HepG2 (cell line): ENCODE measurements around the gene CHST11. TPM values are rescaled to one million over a fixed set of nuclear protein-coding genes. Genes with fewer than 3 reads are reported as not detected.

Experiments
- ATAC-seq: fragments of 200-7000 bp; cut with Tn5 transposase; 3 replicates; pipeline ENCODE4 v1.9.1; 2020; ENCODE audit warnings: mild to moderate bottlenecking, moderate library complexity
- BruUV-seq: library from RNA; stranded (reverse); fragments of 400-500 nt; replicated peaks from 2 replicates; lab custom pipeline; 2021; lab: Mats Ljungman, UMichigan
- CTCF ChIA-PET: fragments of 300-600 bp; formaldehyde crosslinking; extraction: SDS; loops from one replicate; lab custom pipeline; 2021; ENCODE audit warnings: low total read pairs, inconsistent platforms, low intra/inter-chr PET ratio; lab: Yijun Ruan, JAX
- POLR2A ChIA-PET: fragments of 350-600 bp; sonication (Branson Sonifier 250); formaldehyde crosslinking; loops from one replicate; lab custom pipeline; 2020; ENCODE audit warnings: antibody characterized with exemption, inconsistent platforms; lab: Yijun Ruan, JAX
- DNase-seq: peaks from one replicate; pipeline ENCODE4 v3.0.0-alpha.2; 2015; ENCODE audit warnings: low spot score
- FAIRE-seq: peaks from 3 replicates; lab custom pipeline; 2011; peaks lifted over from hg19 to GRCh38; lab: Jason Lieb, UNC
- H2AFZ ChIP-seq: one replicate; pipeline ENCODE4 v1.6.1; 2011; ENCODE audit warnings: low read length, inconsistent platforms
- H3K27ac ChIP-seq: fragments of 300-600 bp; 3 replicates; pipeline ENCODE4 v1.8.0; 2011; ENCODE audit warnings: mixed run types, mild to moderate bottlenecking, mixed read lengths, low read length, inconsistent platforms; ENCODE audit not compliant: insufficient read depth; ENCODE audit errors: extremely low read length
- H3K27me3 ChIP-seq, 2 experiments: fragments of 200-600 bp in 1 of 2; 2 replicates in 1 of 2; 3 replicates in 1 of 2; pipeline versions ENCODE4 v1.6.0 to v1.8.0; 2011; ENCODE audit warnings: low read length in 2 of 2, mild to moderate bottlenecking in 2 of 2, moderate library complexity in 2 of 2, inconsistent platforms in 1 of 2; ENCODE audit not compliant: insufficient read depth in 2 of 2, control insufficient read depth in 1 of 2
- H3K36me3 ChIP-seq, 2 experiments: fragments of 200-600 bp in 1 of 2; replicated peaks in 1 of 2; 2 replicates in 1 of 2; 3 replicates in 1 of 2; pipeline versions ENCODE4 v1.5.1 to v1.8.0; 2011; ENCODE audit warnings: low read length in 2 of 2, inconsistent platforms in 1 of 2; ENCODE audit not compliant: insufficient read depth in 2 of 2, control insufficient read depth in 1 of 2
- H3K4me1 ChIP-seq: 2 replicates; pipeline ENCODE4 v1.5.1; 2012; ENCODE audit warnings: low read length, inconsistent platforms; ENCODE audit not compliant: insufficient read depth
- H3K4me2 ChIP-seq: 2 replicates; pipeline ENCODE4 v1.6.0; 2011; ENCODE audit warnings: low read depth, low read length, inconsistent platforms
- H3K4me3 ChIP-seq, 3 experiments: fragments of 200-600 bp in 1 of 3; sonication (generic), shearing (Covaris generic) in 1 of 3; replicated peaks in 1 of 3; 2 replicates each; pipeline ENCODE4 v1.5.1; 2011 to 2016; ENCODE audit warnings: low read length in 3 of 3, inconsistent platforms in 2 of 3, low read depth in 2 of 3, mild to moderate bottlenecking in 2 of 3, control low read depth in 1 of 3, mixed read lengths in 1 of 3; ENCODE audit not compliant: insufficient read depth in 1 of 3
- H3K79me2 ChIP-seq: one replicate; pipeline ENCODE4 v1.6.1; 2011; ENCODE audit warnings: low read length, inconsistent platforms; ENCODE audit not compliant: insufficient read depth
- H3K9ac ChIP-seq: 2 replicates; pipeline ENCODE4 v1.6.0; 2011; ENCODE audit warnings: mild to moderate bottlenecking, low read depth, low read length, inconsistent platforms; ENCODE audit not compliant: insufficient read depth
- H3K9me3 ChIP-seq: 2 replicates; pipeline ENCODE4 v1.5.1; 2012; ENCODE audit warnings: mild to moderate bottlenecking, low read length
- H4K20me1 ChIP-seq: 2 replicates; pipeline ENCODE4 v1.6.0; 2011; ENCODE audit warnings: inconsistent platforms, mild to moderate bottlenecking, low read length, moderate library complexity; ENCODE audit not compliant: insufficient read depth
- POGK ChIP-seq: sonication (generic); formaldehyde crosslinking; conservative IDR thresholded peaks from 2 replicates; pipeline ENCODE4 v1.8.0; 2022; ENCODE audit warnings: mild to moderate bottlenecking, moderate library complexity, missing genetic modification reagents
- TOE1 ChIP-seq: sonication (generic); formaldehyde crosslinking; IDR thresholded peaks from 2 replicates; pipeline ENCODE4 v1.4.0; 2020; ENCODE audit warnings: mild to moderate bottlenecking, missing genetic modification reagents
- TSC22D2 ChIP-seq: sonication (generic); formaldehyde crosslinking; IDR thresholded peaks from 2 replicates; pipeline ENCODE4 v1.5.1; 2020; ENCODE audit warnings: missing genetic modification reagents, mild to moderate bottlenecking, borderline replicate concordance
- ZNF329 ChIP-seq: sonication (generic); formaldehyde crosslinking; IDR thresholded peaks from 2 replicates; pipeline ENCODE4 v1.9.0; 2021; ENCODE audit warnings: low read depth, mild to moderate bottlenecking, missing genetic modification reagents
- ZNF550 ChIP-seq: sonication (generic); formaldehyde crosslinking; IDR thresholded peaks from 2 replicates; pipeline ENCODE4 v1.4.0; 2020; ENCODE audit warnings: mild to moderate bottlenecking, missing genetic modification reagents, borderline replicate concordance
- ZNF850 ChIP-seq: sonication (generic); formaldehyde crosslinking; conservative IDR thresholded peaks from 2 replicates; pipeline ENCODE4 v1.9.0; 2021; ENCODE audit warnings: mild to moderate bottlenecking, missing genetic modification reagents
- ZZZ3 ChIP-seq: sonication (generic); formaldehyde crosslinking; IDR thresholded peaks from 2 replicates; pipeline ENCODE4 v1.4.0; 2020; ENCODE audit warnings: missing genetic modification reagents, mild to moderate bottlenecking, borderline replicate concordance
- WGBS: methylation state at CpG from one replicate; pipeline ENCODE4 v1.1.6; 2017; ENCODE audit warnings: low lambda C conversion rate; 5-methylcytosine and 5-hydroxymethylcytosine counted together
- in situ Hi-C: cut with HindIII; loops from 2 replicates; pipeline ENCODE4 v1.10.0; 2017; ENCODE audit warnings: low pct_unique_long_range_greater_than_20kb; ENCODE audit not compliant: extremely low pct_ligation_motif_present
- intact Hi-C: fragments of 100-400 bp; cut with micrococcal nuclease; formaldehyde crosslinking; loops from one replicate; pipeline ENCODE4 v1.10.0; 2022; ENCODE audit not compliant: unreplicated experiment
- polyA plus RNA-seq, 8 experiments: library from polyadenylated mRNA; depleted of rRNA in 3 of 8; stranded (reverse) in 7 of 8; unstranded in 1 of 8; fragments of >200 nt; fragmentation: Illumina TruSeq in 4 of 8; extraction: Trizol in 4 of 8; gene quantifications; 2 replicates each; pipeline versions ENCODE4 v1.2.1 to v1.2.3, GENCODE V29; 2011 to 2016; ENCODE audit warnings: low read depth in 4 of 8, missing spikeins in 1 of 8, mixed read lengths in 1 of 8; ENCODE audit not compliant: insufficient read depth in 1 of 8
- total RNA-seq, 5 experiments: library from RNA; depleted of rRNA; stranded (reverse); fragments of >200 nt; fragmentation: Illumina TruSeq; extraction: Trizol; gene quantifications; 2 replicates each; pipeline ENCODE4 v1.2.3, GENCODE V29; 2016; ENCODE audit warnings: low read depth in 1 of 5
- TF ChIP-seq, protein P1 (sequence below): sonication (generic); formaldehyde crosslinking; IDR thresholded peaks from 2 replicates; pipeline ENCODE4 v1.8.0; 2022; ENCODE audit warnings: mild to moderate bottlenecking, missing genetic modification reagents, borderline replicate concordance

CHST11 gene
- total and polyA plus RNA-seq, 2 of the 13 experiments (the other 11 are each of a cell fraction or from before 2014, with no cell fraction given) = 0.15 TPM; not detected in 1

GRCh38 chr12:104410326-104410725 lies 46.4 kb upstream of the CHST11 start:
- ChIA-PET CTCF (no interaction called here), POLR2A (no interaction called here)
- TF ChIP-seq ZNF850 (CRISPR knock-in tag) (no peak), ZNF329 (0 out of 2 replicates have a peak, but pooled peaks have one; percentile 70)
- no peak overlapping the region for H3K4me2 ChIP-seq
- H3K9ac ChIP-seq = no peak overlapping the region
- H3K36me3 ChIP-seq = no peaks in the 10 kb centered on the region
- H4K20me1 ChIP-seq = no peaks in the 10 kb centered on the region
- H3K4me1 ChIP-seq = peaks cover 5% of the 10 kb centered on the region; the same call in 1 of the 2 replicates
- in situ Hi-C loops = no loop called here
- no peaks in the 10 kb centered on the region for H3K9me3 ChIP-seq
- H2AFZ ChIP-seq = no peak overlapping the region
- ATAC-seq (no peak), DNase-seq (no peak), FAIRE-seq (no peak)
- H3K79me2 ChIP-seq = no peaks in the 10 kb centered on the region
- H3K27me3 ChIP-seq = peaks cover 1 to 14% of the 10 kb centered on the region in 2 experiments; a peak in 3 of 5 replicates
- intact Hi-C loops = no loop called here
- no peak overlapping the region for H3K27ac ChIP-seq
- no peak overlapping the region for H3K4me3 ChIP-seq
- no TSS peak for BruUV-seq

- Histone ChIP-seq H3K36me3 (no peaks in the 10 kb centered on the region), H2AFZ (no peak overlapping the region), H4K20me1 (no peaks in the 10 kb centered on the region), H3K9me3 (no peaks in the 10 kb centered on the region), H3K4me2 (no peak overlapping the region), H3K27me3 (peaks cover 1 to 14% of the 10 kb centered on the region in 2 experiments; a peak in 3 of 5 replicates), H3K79me2 (no peaks in the 10 kb centered on the region), H3K9ac (no peak overlapping the region), H3K27ac (no peak overlapping the region), H3K4me1 (peaks cover 5% of the 10 kb centered on the region; the same call in 1 of the 2 replicates), H3K4me3 (no peak overlapping the region)
- TF ChIP-seq POGK (CRISPR knock-in tag) = no peak
- no peak for TF ChIP-seq ZZZ3
- TF ChIP-seq TOE1 (CRISPR knock-in tag) = no peak
- TF ChIP-seq ZNF550 (CRISPR knock-in tag) = no peak
- TF ChIP-seq, protein P1, sequence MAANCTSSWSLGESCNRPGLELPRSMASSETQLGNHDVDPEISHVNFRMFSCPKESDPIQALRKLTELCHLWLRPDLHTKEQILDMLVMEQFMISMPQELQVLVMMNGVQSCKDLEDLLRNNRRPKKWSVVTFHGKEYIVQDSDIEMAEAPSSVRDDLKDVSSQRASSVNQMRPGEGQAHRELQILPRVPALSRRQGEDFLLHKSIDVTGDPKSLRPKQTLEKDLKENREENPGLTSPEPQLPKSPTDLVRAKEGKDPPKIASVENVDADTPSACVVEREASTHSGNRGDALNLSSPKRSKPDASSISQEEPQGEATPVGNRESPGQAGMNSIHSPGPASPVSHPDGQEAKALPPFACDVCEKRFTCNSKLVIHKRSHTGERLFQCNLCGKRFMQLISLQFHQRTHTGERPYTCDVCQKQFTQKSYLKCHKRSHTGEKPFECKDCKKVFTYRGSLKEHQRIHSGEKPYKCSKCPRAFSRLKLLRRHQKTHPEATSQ = no peak
- no peak for TF ChIP-seq TSC22D2 (CRISPR knock-in tag)
- CTCF ChIA-PET = no interaction called here
- 48% methylated on average over 1 of the region's 1 CpG for WGBS
- DNase-seq (no peak), FAIRE-seq (no peak), ATAC-seq (no peak)
- intact Hi-C loops (no loop called here), in situ Hi-C loops (no loop called here)
- BruUV-seq = no TSS peak
- POLR2A ChIA-PET = no interaction called here
Observed at GRCh38 chr12:104410786-104411185, 46.0 kb upstream of the CHST11 start.
